IMR-90 (cell line): ENCODE data around the gene ZNHIT2. TPM values are rescaled to one million over a fixed set of nuclear protein-coding genes. Genes with fewer than 3 reads are reported as not detected.
A peak's percentile ranks its signal among the peaks of the same experiment; 100 is the strongest.

ENCODE experiments used
- ATAC-seq: fragments of 200-7000 bp; cut with Tn5 transposase; 2 replicates; pipeline ENCODE4 v1.9.1; 2020; ENCODE audit warnings: low read depth, mild to moderate bottlenecking, moderate library complexity
- BruUV-seq: library from RNA; stranded (reverse); fragments of 400-500 nt; replicated peaks from 2 replicates; lab custom pipeline; 2021; lab: Mats Ljungman, UMichigan
- CTCF ChIA-PET: fragments of 300-600 bp; formaldehyde crosslinking; extraction: SDS; loops from one replicate; lab custom pipeline; 2021; ENCODE audit warnings: antibody characterized with exemption; lab: Yijun Ruan, JAX
- POLR2A ChIA-PET: fragments of 300-600 bp; sonication (Branson Sonifier 250); formaldehyde crosslinking; loops from one replicate; lab custom pipeline; 2022; ENCODE audit warnings: antibody characterized with exemption; ENCODE audit not compliant: unreplicated experiment; lab: Charles Lee
- DNase-seq: peaks from one replicate; pipeline ENCODE4 v3.0.0; 2013
- H2AFZ ChIP-seq: replicated peaks from 2 replicates; pipeline ENCODE3; 2013; ENCODE audit warnings: low read length, mild to moderate bottlenecking; ENCODE audit not compliant: poor library complexity
- H2AK5ac ChIP-seq: 2 replicates; pipeline ENCODE4 v1.6.1; 2013; ENCODE audit warnings: low read depth, low read length, inconsistent platforms
- H2AK9ac ChIP-seq: replicated peaks from 2 replicates; pipeline ENCODE3; 2013; ENCODE audit warnings: mild to moderate bottlenecking, low read depth, low read length, moderate library complexity; ENCODE audit not compliant: poor library complexity
- H2BK120ac ChIP-seq: 2 replicates; pipeline ENCODE4 v1.6.1; 2013; ENCODE audit warnings: low read depth, low read length, inconsistent platforms
- H2BK15ac ChIP-seq: 3 replicates; pipeline ENCODE4 v1.6.1; 2013; ENCODE audit warnings: low read depth, low read length, inconsistent platforms
- H2BK20ac ChIP-seq: 2 replicates; pipeline ENCODE4 v1.6.1; 2013; ENCODE audit warnings: low read depth, mild to moderate bottlenecking, inconsistent platforms, low read length, moderate library complexity
- H2BK5ac ChIP-seq: 2 replicates; pipeline ENCODE4 v1.6.1; 2013; ENCODE audit warnings: mild to moderate bottlenecking, low read depth, low read length, inconsistent platforms; ENCODE audit not compliant: poor library complexity, severe bottlenecking
- H3K14ac ChIP-seq: replicated peaks from 2 replicates; pipeline ENCODE4 v1.6.1; 2013; ENCODE audit warnings: low read depth, low read length, inconsistent platforms
- H3K18ac ChIP-seq: 2 replicates; pipeline ENCODE4 v1.6.1; 2013; ENCODE audit warnings: low read depth, low read length, control low read depth
- H3K23ac ChIP-seq: 2 replicates; pipeline ENCODE4 v1.6.1; 2013; ENCODE audit warnings: low read depth, low read length, inconsistent platforms
- H3K27ac ChIP-seq: 2 replicates; pipeline ENCODE4 v1.5.1; 2013; ENCODE audit warnings: mild to moderate bottlenecking, control low read depth, low read length; ENCODE audit not compliant: insufficient read depth
- H3K27me3 ChIP-seq: 2 replicates; pipeline ENCODE4 v1.6.1; 2013; ENCODE audit warnings: low read length; ENCODE audit not compliant: control insufficient read depth, insufficient read depth
- H3K36me3 ChIP-seq: 2 replicates; pipeline ENCODE4 v1.6.1; 2013; ENCODE audit warnings: low read length, mixed read lengths; ENCODE audit not compliant: control insufficient read depth, insufficient read depth
- H3K4ac ChIP-seq: 2 replicates; pipeline ENCODE4 v1.6.1; 2013; ENCODE audit warnings: low read depth, low read length, inconsistent platforms
- H3K4me1 ChIP-seq: 2 replicates; pipeline ENCODE4 v1.6.1; 2013; ENCODE audit warnings: low read length, mixed read lengths; ENCODE audit not compliant: control insufficient read depth, insufficient read depth
- H3K4me2 ChIP-seq: 2 replicates; pipeline ENCODE4 v1.6.1; 2013; ENCODE audit warnings: low read depth, mild to moderate bottlenecking, control low read depth, low read length, moderate library complexity
- H3K4me3 ChIP-seq: 2 replicates; pipeline ENCODE4 v1.5.1; 2013; ENCODE audit warnings: low read depth, mild to moderate bottlenecking, control low read depth, low read length, moderate library complexity; ENCODE audit not compliant: insufficient read depth
- H3K56ac ChIP-seq: 2 replicates; pipeline ENCODE4 v1.6.1; 2013; ENCODE audit warnings: low read length, inconsistent platforms; ENCODE audit not compliant: insufficient read depth; ENCODE audit errors: extremely low read depth
- H3K79me1 ChIP-seq, 2 experiments: 2 replicates each; pipeline ENCODE4 v1.6.1; 2013; ENCODE audit warnings: low read length in 2 of 2, inconsistent platforms in 1 of 2, low read depth in 1 of 2
- H3K9ac ChIP-seq: 2 replicates; pipeline ENCODE4 v1.6.1; 2013; ENCODE audit warnings: low read depth, low read length, control low read depth
- H3K9me1 ChIP-seq: 2 replicates; pipeline ENCODE4 v1.6.1; 2013; ENCODE audit warnings: low read length, inconsistent platforms; ENCODE audit not compliant: insufficient read depth
- H3K9me3 ChIP-seq: 2 replicates; pipeline ENCODE4 v1.6.1; 2013; ENCODE audit warnings: low read length; ENCODE audit not compliant: control insufficient read depth, insufficient read depth
- H4K20me1 ChIP-seq: 2 replicates; pipeline ENCODE4 v1.6.1; 2013; ENCODE audit warnings: low read length, inconsistent platforms; ENCODE audit not compliant: insufficient read depth
- H4K5ac ChIP-seq: 2 replicates; pipeline ENCODE4 v1.6.1; 2013; ENCODE audit warnings: mild to moderate bottlenecking, low read depth, low read length, control low read depth
- H4K8ac ChIP-seq, 2 experiments: 2 replicates each; pipeline ENCODE4 v1.6.1; 2013; ENCODE audit warnings: low read depth in 2 of 2, low read length in 2 of 2, control low read depth in 1 of 2, inconsistent platforms in 1 of 2
- H4K91ac ChIP-seq: 2 replicates; pipeline ENCODE4 v1.6.1; 2013; ENCODE audit warnings: low read depth, low read length, inconsistent platforms; ENCODE audit not compliant: insufficient read depth
- BHLHE40 ChIP-seq: fragments of 150-350 bp; IDR thresholded peaks from 2 replicates; pipeline ENCODE4 v1.6.1; 2016; ENCODE audit warnings: mild to moderate bottlenecking, low read depth, low read length
- CEBPB ChIP-seq: IDR thresholded peaks from 2 replicates; pipeline ENCODE4 v1.6.1; 2012; ENCODE audit warnings: low read depth, low read length, improper control_type of control experiment
- CHD1 ChIP-seq: IDR thresholded peaks from 2 replicates; pipeline ENCODE4 v1.6.1; 2012; ENCODE audit warnings: low read depth, low read length, improper control_type of control experiment
- FOS ChIP-seq: fragments of 150-350 bp; IDR thresholded peaks from 2 replicates; pipeline ENCODE4 v1.6.1; 2016; ENCODE audit warnings: low read depth, low read length
- MAFK ChIP-seq: IDR thresholded peaks from 2 replicates; pipeline ENCODE4 v1.6.1; 2012; ENCODE audit warnings: low read depth, low read length, improper control_type of control experiment
- MAZ ChIP-seq: IDR thresholded peaks from 2 replicates; pipeline ENCODE4 v1.6.1; 2012; ENCODE audit warnings: low read depth, mild to moderate bottlenecking, low read length, improper control_type of control experiment, moderate library complexity, borderline replicate concordance
- MXI1 ChIP-seq: IDR thresholded peaks from 2 replicates; pipeline ENCODE4 v1.6.1; 2012; ENCODE audit warnings: low read depth, mild to moderate bottlenecking, low read length, moderate library complexity, borderline replicate concordance
- NFE2L2 ChIP-seq: fragments of 150-350 bp; IDR thresholded peaks from 2 replicates; pipeline ENCODE4 v1.6.1; 2016; ENCODE audit warnings: low read depth, mild to moderate bottlenecking, low read length
- POLR2A ChIP-seq: IDR thresholded peaks from 2 replicates; pipeline ENCODE4 v1.6.1; 2012; ENCODE audit warnings: mild to moderate bottlenecking, low read depth, low read length
- RAD21 ChIP-seq: IDR thresholded peaks from 2 replicates; pipeline ENCODE4 v1.6.1; 2012; ENCODE audit warnings: low read length, improper control_type of control experiment
- RCOR1 ChIP-seq: IDR thresholded peaks from 2 replicates; pipeline ENCODE4 v1.6.1; 2012; ENCODE audit warnings: mild to moderate bottlenecking, low read length, improper control_type of control experiment; ENCODE audit not compliant: insufficient replicate concordance
- WGBS, 2 experiments: methylation state at CpG; one replicate each; pipeline versions ENCODE4 v1.1.5 to v1.1.7; 2013; ENCODE audit warnings: missing lambda C conversion rate in 2 of 2; ENCODE audit not compliant: insufficient read length in 1 of 2; ENCODE audit errors: extremely low coverage in 2 of 2; 5-methylcytosine and 5-hydroxymethylcytosine counted together
- dilution Hi-C: fragments of 300-500 bp; cut with HindIII; formaldehyde crosslinking; loops from one replicate; pipeline ENCODE4 v1.14.3; 2018; ENCODE audit warnings: low sequenced_read_pairs; ENCODE audit not compliant: unreplicated experiment
- in situ Hi-C: fragments of 300-500 bp; cut with MboI; formaldehyde crosslinking; loops from 3 replicates; pipeline ENCODE4 v1.14.3; 2019; ENCODE audit warnings: low sequenced_read_pairs, inconsistent platforms, mixed read lengths
- intact Hi-C: fragments of 100-400 bp; cut with micrococcal nuclease; formaldehyde crosslinking; loops from 2 replicates; pipeline ENCODE4 v1.10.0; 2022
- polyA plus RNA-seq, 3 experiments: library from polyadenylated mRNA; depleted of rRNA; stranded (reverse); fragments of >200 nt; gene quantifications; 2 replicates each; pipeline ENCODE4 v1.2.3, GENCODE V29; 2012; ENCODE audit warnings: low replicate concordance in 1 of 3
- total RNA-seq: library from RNA; depleted of rRNA; stranded (reverse); fragments of >200 nt; gene quantifications from 2 replicates; pipeline ENCODE4 v1.2.3, GENCODE V29; 2012
- TF ChIP-seq, protein P1 (sequence below): conservative IDR thresholded peaks from 2 replicates; pipeline ENCODE4 v1.5.1; 2012; ENCODE audit warnings: mild to moderate bottlenecking, low read depth, low read length, improper control_type of control experiment

Gene ZNHIT2
- total and polyA plus RNA-seq, 2 of the 4 experiments (the other 2 are of a cell fraction), result 3.9 to 5.9 TPM

DNA sequence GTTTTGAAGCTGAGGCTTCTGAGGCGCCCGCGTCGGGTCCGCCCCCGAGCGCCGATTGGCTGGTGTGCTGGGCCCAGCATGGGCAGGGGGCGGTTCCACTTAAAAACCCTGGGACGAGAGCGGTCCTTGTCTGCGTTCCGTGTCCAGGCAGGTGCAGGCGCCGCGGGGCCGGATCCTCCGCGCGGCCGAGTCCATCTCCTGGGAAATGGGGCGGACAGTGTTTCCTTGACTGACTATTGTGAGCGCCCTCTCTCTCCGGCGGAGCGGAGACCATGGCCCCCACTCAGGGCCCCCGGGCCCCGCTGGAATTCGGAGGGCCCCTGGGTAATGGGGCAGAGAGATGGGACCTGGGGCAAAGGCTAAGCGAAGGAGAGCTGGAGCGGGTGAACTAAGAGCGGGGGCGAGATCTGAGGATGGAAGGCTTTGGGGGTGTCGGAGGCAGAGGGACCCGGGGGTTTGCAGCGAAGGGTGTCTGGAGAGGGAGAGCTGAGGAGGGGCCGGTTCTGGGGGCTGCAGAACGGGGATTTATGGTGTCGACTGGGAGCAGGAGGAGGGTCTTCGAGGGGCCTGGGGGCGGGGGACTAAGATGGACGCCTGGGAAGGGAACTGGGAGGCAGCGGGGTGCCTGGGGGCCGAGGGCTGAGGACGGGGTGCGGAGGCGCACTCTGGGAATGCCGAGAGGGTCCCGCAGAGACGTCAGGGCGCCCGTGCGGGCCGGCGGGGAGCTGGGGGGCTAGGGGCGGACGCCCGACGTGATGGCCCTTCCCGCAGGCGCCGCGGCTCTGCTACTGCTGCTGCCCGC lies 5.6 kb downstream of the ZNHIT2 start, which contains the start of gene TM7SF2:
Gene TM7SF2, plus strand, starts transcription at position 129 of the 802 bp plus-strand sequence. Its CDS starts 144 bp downstream, at position 273.
- in situ Hi-C loops, result no loop called here
- H2AK5ac ChIP-seq, result no peak within 1 kb of the TSS; the same call in 1 of the 2 replicates
- H3K27ac ChIP-seq, result no peak within 1 kb of the TSS
- BruUV-seq, result no TSS peak
- peak within 1 kb of the TSS; percentile 43 for H3K4me3 ChIP-seq
- H4K5ac ChIP-seq, result no peak within 1 kb of the TSS; the same call in 1 of the 2 replicates
- H3K56ac ChIP-seq, result no peak within 1 kb of the TSS
- H3K4me1 ChIP-seq, result peaks cover 20% of the 10 kb centered on the region
- H4K8ac ChIP-seq, result peak within 1 kb of the TSS; percentile 5 to 88; a peak in 2 of 4 replicates
- H3K9me1 ChIP-seq, result 0 out of 2 replicates have a peak, but pooled peaks cover 2% of the 10 kb centered on the region
- ChIA-PET POLR2A (interaction anchor here (0.6 to 1.0 kb wide), 2 partner anchors 10 to 12 kb away, joined by 3 to 5 read pairs; partner anchors contain the start of genes FAU and MRPL49), CTCF (interaction anchor here (1.0 to 3.5 kb wide), 2 partner anchors 13 to 71 kb away, joined by 3 to 15 read pairs; partner anchors contain the start of gene SAC3D1)
- H3K9me3 ChIP-seq, result no peaks in the 10 kb centered on the region
- H3K79me1 ChIP-seq, result peaks cover 0 to 31% of the 10 kb centered on the region in 2 experiments
- H3K4me2 ChIP-seq, result peak within 1 kb of the TSS; percentile 88
- no peak within 1 kb of the TSS for H3K14ac ChIP-seq
- H2BK15ac ChIP-seq, result no peak within 1 kb of the TSS
- TF ChIP-seq FOS (no peak), NFE2L2 (no peak), CHD1 (no peak), BHLHE40 (no peak), CEBPB (no peak), POLR2A (peak; percentile 59; the same call in 1 of the 2 replicates), MAZ (no peak), MXI1 (peak; percentile 29; the same call in 1 of the 2 replicates), MAFK (no peak), RCOR1 (no peak), RAD21 (no peak)
- TF ChIP-seq, protein P1, sequence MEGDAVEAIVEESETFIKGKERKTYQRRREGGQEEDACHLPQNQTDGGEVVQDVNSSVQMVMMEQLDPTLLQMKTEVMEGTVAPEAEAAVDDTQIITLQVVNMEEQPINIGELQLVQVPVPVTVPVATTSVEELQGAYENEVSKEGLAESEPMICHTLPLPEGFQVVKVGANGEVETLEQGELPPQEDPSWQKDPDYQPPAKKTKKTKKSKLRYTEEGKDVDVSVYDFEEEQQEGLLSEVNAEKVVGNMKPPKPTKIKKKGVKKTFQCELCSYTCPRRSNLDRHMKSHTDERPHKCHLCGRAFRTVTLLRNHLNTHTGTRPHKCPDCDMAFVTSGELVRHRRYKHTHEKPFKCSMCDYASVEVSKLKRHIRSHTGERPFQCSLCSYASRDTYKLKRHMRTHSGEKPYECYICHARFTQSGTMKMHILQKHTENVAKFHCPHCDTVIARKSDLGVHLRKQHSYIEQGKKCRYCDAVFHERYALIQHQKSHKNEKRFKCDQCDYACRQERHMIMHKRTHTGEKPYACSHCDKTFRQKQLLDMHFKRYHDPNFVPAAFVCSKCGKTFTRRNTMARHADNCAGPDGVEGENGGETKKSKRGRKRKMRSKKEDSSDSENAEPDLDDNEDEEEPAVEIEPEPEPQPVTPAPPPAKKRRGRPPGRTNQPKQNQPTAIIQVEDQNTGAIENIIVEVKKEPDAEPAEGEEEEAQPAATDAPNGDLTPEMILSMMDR, result no peak
- H3K23ac ChIP-seq, result no peak within 1 kb of the TSS; the same call in 1 of the 2 replicates
- dilution Hi-C loops, result no loop called here
- DNase-seq (peak; percentile 86), ATAC-seq (peak; percentile 84)
- H3K4ac ChIP-seq, result peak within 1 kb of the TSS; percentile 62
- peaks cover 11% of the 10 kb centered on the region for H3K36me3 ChIP-seq
- no peak within 1 kb of the TSS for H2BK5ac ChIP-seq
- H2AK9ac ChIP-seq, result peak within 1 kb of the TSS; percentile 92
- H3K18ac ChIP-seq, result no peak within 1 kb of the TSS
- no peak within 1 kb of the TSS for H2BK120ac ChIP-seq
- no peak within 1 kb of the TSS for H4K91ac ChIP-seq
- intact Hi-C loops, result loop anchor here (2.0 to 5.0 kb wide), 2 partner anchors 140 to 265 kb away; no protein-coding TSS in a partner anchor
- H3K9ac ChIP-seq, result peak within 1 kb of the TSS; percentile 16; the same call in 1 of the 2 replicates
- 2% methylated on average over 44 of the region's 64 CpGs; no CpG with 5 or more reads in 1 of the 2 experiments for WGBS, 2 experiments
- H3K27me3 ChIP-seq, result no peaks in the 10 kb centered on the region
- peaks cover 11% of the 10 kb centered on the region; the same call in 1 of the 2 replicates for H4K20me1 ChIP-seq
- H2AFZ ChIP-seq, result peak within 1 kb of the TSS; percentile 95
- no peak within 1 kb of the TSS for H2BK20ac ChIP-seq
